NT2/D1 (cell line): Measurements from ENCODE around the gene XK.
"Not testable (repeated sequence)": the region's sequence is repeated elsewhere in the genome, so short reads cannot be mapped to it uniquely, and the experiment has no call there.

ENCODE experiments used
- DNase-seq: peaks from one replicate; pipeline ENCODE4 v3.0.0-alpha.2; 2011; ENCODE audit warnings: low read depth, low spot score
- H3K27me3 ChIP-seq: 2 replicates; pipeline ENCODE4 v1.6.0; 2011; ENCODE audit warnings: mild to moderate bottlenecking; ENCODE audit not compliant: insufficient read length, insufficient read depth
- H3K36me3 ChIP-seq: 2 replicates; pipeline ENCODE4 v1.6.1; 2011; ENCODE audit warnings: mild to moderate bottlenecking, low read length, mixed read lengths; ENCODE audit not compliant: insufficient read depth, insufficient read length
- H3K4me1 ChIP-seq: 2 replicates; pipeline ENCODE4 v1.5.1; 2011; ENCODE audit not compliant: insufficient read depth, insufficient read length
- H3K4me3 ChIP-seq: 2 replicates; pipeline ENCODE4 v1.5.1; 2011; ENCODE audit warnings: low read depth; ENCODE audit not compliant: insufficient read length
- H3K9ac ChIP-seq: 2 replicates; pipeline ENCODE4 v1.6.0; 2011; ENCODE audit warnings: low read depth; ENCODE audit not compliant: insufficient read length
- H3K9me3 ChIP-seq: 2 replicates; pipeline ENCODE4 v1.5.1; 2011; ENCODE audit warnings: mild to moderate bottlenecking, low read length; ENCODE audit not compliant: insufficient read depth
- SUZ12 ChIP-seq: IDR thresholded peaks from 2 replicates; pipeline ENCODE4 v1.6.1; 2011; ENCODE audit not compliant: insufficient read length, insufficient read depth; ENCODE audit errors: extremely low read depth
- YY1 ChIP-seq: IDR thresholded peaks from 2 replicates; pipeline ENCODE4 v1.6.1; 2011; ENCODE audit not compliant: insufficient read length, insufficient read depth
- ZNF274 ChIP-seq: IDR thresholded peaks from 2 replicates; pipeline ENCODE4 v1.6.1; 2011; ENCODE audit warnings: mild to moderate bottlenecking, low read depth, low read length

XK gene

GRCh38 chrX:37755025-37755424 lies 69.4 kb downstream of the XK start:
- no peak for TF ChIP-seq ZNF274
- TF ChIP-seq YY1 = no peak
- no peak for TF ChIP-seq SUZ12
- H3K4me1 ChIP-seq = no peaks in the 10 kb centered on the region
- no peak overlapping the region for H3K4me3 ChIP-seq
- no peaks in the 10 kb centered on the region for H3K27me3 ChIP-seq
- no peak overlapping the region for H3K9ac ChIP-seq
- DNase-seq = no peak
- H3K36me3 ChIP-seq = no peaks in the 10 kb centered on the region
- H3K9me3 ChIP-seq = no peaks in the 10 kb centered on the region

GRCh38 chrX:37757082-37757481 lies 71.5 kb downstream of the XK start:
- Histone ChIP-seq H3K4me1 (no peaks in the 10 kb centered on the region), H3K9ac (no peak overlapping the region), H3K36me3 (no peaks in the 10 kb centered on the region), H3K27me3 (no peaks in the 10 kb centered on the region), H3K4me3 (no peak overlapping the region), H3K9me3 (no peaks in the 10 kb centered on the region)
- DNase-seq = no peak
- TF ChIP-seq YY1 (no peak), SUZ12 (no peak), ZNF274 (no peak)

- no peak for DNase-seq
- no peaks in the 10 kb centered on the region for H3K9me3 ChIP-seq
- H3K9ac ChIP-seq = no peak overlapping the region
- no peak overlapping the region for H3K4me3 ChIP-seq
- TF ChIP-seq SUZ12 (no peak), ZNF274 (no peak), YY1 (no peak)
- no peaks in the 10 kb centered on the region for H3K27me3 ChIP-seq
- H3K4me1 ChIP-seq = no peaks in the 10 kb centered on the region
- no peaks in the 10 kb centered on the region for H3K36me3 ChIP-seq
Observed at GRCh38 chrX:37759351-37759750, 73.8 kb downstream of the XK start.

- no peaks in the 10 kb centered on the region for H3K27me3 ChIP-seq
- TF ChIP-seq YY1 (no peak), ZNF274 (no peak), SUZ12 (no peak)
- H3K4me1 ChIP-seq = no peaks in the 10 kb centered on the region
- no peak overlapping the region for H3K9ac ChIP-seq
- no peak overlapping the region for H3K4me3 ChIP-seq
- DNase-seq = no peak
- no peaks in the 10 kb centered on the region for H3K9me3 ChIP-seq
- H3K36me3 ChIP-seq = no peaks in the 10 kb centered on the region
Observed at GRCh38 chrX:37759878-37760418, 74.4 kb downstream of the XK start.

GRCh38 chrX:37763400-37763799 lies 77.8 kb downstream of the XK start:
- Histone ChIP-seq H3K9me3 (peaks cover 13% of the 10 kb centered on the region), H3K9ac (no peak overlapping the region), H3K27me3 (no peaks in the 10 kb centered on the region), H3K4me1 (no peaks in the 10 kb centered on the region), H3K4me3 (no peak overlapping the region), H3K36me3 (no peaks in the 10 kb centered on the region)
- no peak for DNase-seq
- TF ChIP-seq YY1 = no peak
- no peak for TF ChIP-seq SUZ12
- no peak for TF ChIP-seq ZNF274

- DNase-seq = no peak
- no peak for TF ChIP-seq YY1
- Histone ChIP-seq H3K4me3 (no peak overlapping the region), H3K27me3 (no peaks in the 10 kb centered on the region), H3K4me1 (no peaks in the 10 kb centered on the region), H3K9ac (no peak overlapping the region), H3K9me3 (peaks cover 15% of the 10 kb centered on the region), H3K36me3 (no peaks in the 10 kb centered on the region)
Observed at GRCh38 chrX:37765507-37765906, 79.9 kb downstream of the XK start.

- Histone ChIP-seq H3K9ac (no peak overlapping the region), H3K4me3 (no peak overlapping the region), H3K27me3 (no peaks in the 10 kb centered on the region), H3K4me1 (no peaks in the 10 kb centered on the region), H3K9me3 (peaks cover 15% of the 10 kb centered on the region), H3K36me3 (no peaks in the 10 kb centered on the region)
- no peak for TF ChIP-seq SUZ12
- TF ChIP-seq ZNF274 = no peak
- no peak for TF ChIP-seq YY1
- DNase-seq = no peak
Observed at GRCh38 chrX:37767430-37767829, 81.8 kb downstream of the XK start.

GRCh38 chrX:37768866-37769265 lies 83.3 kb downstream of the XK start:
- H3K9me3 ChIP-seq = peaks cover 15% of the 10 kb centered on the region
- not testable (repeated sequence) for H3K27me3 ChIP-seq, H3K4me3 ChIP-seq, H3K4me1 ChIP-seq, DNase-seq, H3K9ac ChIP-seq, H3K36me3 ChIP-seq
